Peyer's patch (tissue), 4 donors: ENCODE measurements around the gene LAIR1. TPM values are rescaled to one million over a fixed set of nuclear protein-coding genes. Genes with fewer than 3 reads are reported as not detected.
A peak's percentile ranks its signal among the peaks of the same experiment; 100 is the strongest.

Experiments used
- DNase-seq, 3 donors: peaks; one replicate each; pipeline ENCODE4 v3.0.0-alpha.2; 2017 to 2019
- H3K27ac ChIP-seq, 4 donors: fragments of 200-600 bp; sonication (generic); one replicate each; pipeline ENCODE4 v1.5.1; 2016 to 2019
- H3K27me3 ChIP-seq, 2 donors: fragments of 200-600 bp; sonication (generic); one replicate each; pipeline ENCODE4 v1.5.1; 2019
- H3K36me3 ChIP-seq, 3 donors: fragments of 200-600 bp; sonication (generic); one replicate each; pipeline ENCODE4 v1.5.1; 2016 to 2019
- H3K4me1 ChIP-seq, 4 donors: fragments of 200-600 bp; sonication (generic); one replicate each; pipeline ENCODE4 v1.5.1; 2016 to 2019
- H3K4me3 ChIP-seq, 4 donors: fragments of 200-600 bp; sonication (generic); 1 replicate in 3 of 4; 2 replicates in 1 of 4; pipeline ENCODE4 v1.5.1; 2016 to 2019; ENCODE audit warnings: mild to moderate bottlenecking in 1 of 4
- H3K9me3 ChIP-seq, 4 donors: fragments of 200-600 bp; sonication (generic); one replicate each; pipeline ENCODE4 v1.5.1; 2016 to 2019; ENCODE audit warnings: mild to moderate bottlenecking in 1 of 4
- CTCF ChIP-seq, 6 experiments: fragments of 450-650 bp in 4 of 6; fragments of 200-600 bp in 2 of 6; sonication (generic) in 1 of 6; IDR thresholded peaks; one replicate each; pipeline ENCODE4 v1.5.1; 2017 to 2019; ENCODE audit warnings: antibody characterized with exemption in 6 of 6, mild to moderate bottlenecking in 3 of 6, moderate library complexity in 1 of 6
- POLR2A ChIP-seq, 2 donors: fragments of 450-650 bp; IDR thresholded peaks; one replicate each; pipeline ENCODE4 v1.5.1; 2017; ENCODE audit warnings: antibody characterized with exemption in 2 of 2, mild to moderate bottlenecking in 2 of 2, moderate library complexity in 2 of 2
- total RNA-seq, 4 donors: library from RNA; depleted of rRNA; stranded (reverse); fragments of >200 nt; gene quantifications; one replicate each; pipeline ENCODE4 v1.1.0, GENCODE V29; 2016

LAIR1 gene
- total RNA-seq, 4 donors from 2014 or later = 2.6 to 51.2 (median 10.0) TPM

- TF ChIP-seq CTCF (IDR thresholded peaks at IDR 0.05) = no peak
- TF ChIP-seq POLR2A (IDR thresholded peaks at IDR 0.05) = no peak
- no peak for DNase-seq
- H3K4me3 ChIP-seq = no peak overlapping the region
- no peaks in the 10 kb centered on the region for H3K9me3 ChIP-seq
- no peaks in the 10 kb centered on the region for H3K36me3 ChIP-seq
- H3K4me1 ChIP-seq = no peaks in the 10 kb centered on the region
- no peak overlapping the region for H3K27ac ChIP-seq
- H3K27me3 ChIP-seq = no peaks in the 10 kb centered on the region
Measured at GRCh38 chr19:54343868-54344267, 20.9 kb downstream of the LAIR1 start.

GRCh38 chr19:54341295-54341694 is 23.4 kb downstream of the LAIR1 start:
- DNase-seq = peak in 1 of 3 donors; percentile 30
- H3K27me3 ChIP-seq = no peaks in the 10 kb centered on the region
- no peaks in the 10 kb centered on the region for H3K9me3 ChIP-seq
- H3K36me3 ChIP-seq = no peaks in the 10 kb centered on the region
- H3K27ac ChIP-seq = no peak overlapping the region
- H3K4me3 ChIP-seq = no peak overlapping the region
- no peaks in the 10 kb centered on the region for H3K4me1 ChIP-seq
- no peak for TF ChIP-seq CTCF (IDR thresholded peaks at IDR 0.05)
- TF ChIP-seq POLR2A (IDR thresholded peaks at IDR 0.05) = no peak

DNA sequence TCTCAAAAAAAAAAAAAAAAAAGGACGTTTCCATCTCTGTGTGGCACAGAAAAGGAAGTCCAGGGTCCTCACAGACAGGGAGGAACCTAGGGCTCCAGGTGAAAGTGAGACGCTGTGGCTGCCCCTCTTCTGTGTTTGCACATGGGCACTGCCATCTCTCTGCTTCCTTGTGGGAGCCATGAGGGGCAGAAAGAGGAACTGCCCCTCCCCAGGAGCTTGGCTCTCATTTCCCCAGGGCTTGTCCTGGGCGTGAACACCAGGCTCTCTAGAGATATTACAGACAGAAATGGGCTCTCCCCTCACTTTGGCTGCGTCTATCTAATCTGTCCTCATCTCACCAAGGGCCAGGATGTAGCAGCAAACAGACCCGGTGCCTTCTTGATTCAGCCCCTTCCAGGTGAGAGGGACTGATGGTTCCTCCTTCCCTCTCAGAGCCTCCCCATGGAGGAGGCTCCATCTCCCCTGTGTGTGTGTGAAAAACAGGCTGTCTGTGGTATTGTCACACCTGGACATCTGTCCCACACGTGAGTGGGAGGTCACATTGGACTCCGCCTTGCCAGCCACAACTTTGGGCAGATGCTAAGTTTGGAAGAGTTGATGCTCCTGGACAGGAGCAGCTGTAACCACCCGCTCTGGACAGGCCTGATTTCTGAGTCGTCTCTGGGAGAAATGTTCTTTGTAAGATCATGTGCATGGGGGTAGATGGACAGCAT is 24.9 kb downstream of the LAIR1 start:
- no peaks in the 10 kb centered on the region for H3K36me3 ChIP-seq
- no peaks in the 10 kb centered on the region for H3K27me3 ChIP-seq
- H3K4me3 ChIP-seq = no peak overlapping the region
- H3K9me3 ChIP-seq = no peaks in the 10 kb centered on the region
- TF ChIP-seq CTCF (IDR thresholded peaks at IDR 0.05) (no peak), POLR2A (IDR thresholded peaks at IDR 0.05) (no peak)
- DNase-seq = peak in 2 of 3 donors; percentile 52 to 57
- H3K27ac ChIP-seq = peak overlapping the region in 1 of 4 donors; percentile 69
- no peaks in the 10 kb centered on the region for H3K4me1 ChIP-seq

DNA sequence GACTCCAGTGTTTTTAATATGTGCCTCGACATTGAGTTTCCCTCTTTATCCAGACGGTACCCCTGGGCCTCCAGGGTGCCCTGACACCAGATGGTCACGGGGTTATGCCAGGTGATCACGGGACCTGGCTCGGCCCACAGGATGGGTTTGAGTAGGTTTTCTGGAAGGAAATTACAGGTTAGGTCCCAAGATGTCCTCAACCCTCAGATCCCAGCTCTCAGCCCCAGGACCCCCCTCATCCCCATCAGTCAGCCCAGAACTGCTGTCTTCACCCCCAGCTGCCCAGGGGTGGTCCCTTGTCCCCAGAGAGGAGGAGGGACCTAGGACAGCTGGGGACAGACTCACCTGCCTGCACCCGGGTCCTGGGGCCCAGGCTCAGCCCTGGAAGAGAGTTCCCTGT is 26.2 kb downstream of the LAIR1 start:
- Histone ChIP-seq H3K4me1 (no peaks in the 10 kb centered on the region), H3K36me3 (no peaks in the 10 kb centered on the region), H3K27me3 (no peaks in the 10 kb centered on the region), H3K9me3 (no peaks in the 10 kb centered on the region), H3K4me3 (no peak overlapping the region), H3K27ac (peak overlapping the region in 1 of 4 donors; percentile 69)
- DNase-seq = peak in 1 of 3 donors; percentile 35
- TF ChIP-seq CTCF (IDR thresholded peaks at IDR 0.05) = no peak
- no peak for TF ChIP-seq POLR2A (IDR thresholded peaks at IDR 0.05)

DNA sequence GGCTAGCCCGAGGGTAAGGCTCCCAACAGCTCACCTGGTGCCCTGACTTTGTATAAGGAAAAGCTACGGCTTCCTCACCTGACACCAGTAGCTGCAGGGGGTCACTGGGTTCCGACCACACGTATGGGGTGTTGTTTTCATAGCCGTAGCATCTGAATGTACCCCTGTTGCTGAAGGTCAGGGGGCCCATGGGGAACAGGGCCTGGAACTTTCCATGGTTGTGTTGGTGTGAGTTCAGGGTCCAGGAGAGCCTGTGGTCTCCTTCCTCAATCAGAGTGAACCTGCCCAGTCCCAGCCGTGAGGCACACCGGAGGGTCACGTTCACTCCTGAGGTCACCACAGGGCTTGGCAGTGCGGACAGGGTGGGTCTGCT is 26.9 kb downstream of the LAIR1 start:
- H3K27me3 ChIP-seq = no peaks in the 10 kb centered on the region
- no peaks in the 10 kb centered on the region for H3K4me1 ChIP-seq
- TF ChIP-seq POLR2A (IDR thresholded peaks at IDR 0.05) (no peak), CTCF (IDR thresholded peaks at IDR 0.05) (no peak)
- peak overlapping the region in 1 of 4 donors; percentile 69 for H3K27ac ChIP-seq
- DNase-seq = no peak
- no peaks in the 10 kb centered on the region for H3K9me3 ChIP-seq
- no peaks in the 10 kb centered on the region for H3K36me3 ChIP-seq
- no peak overlapping the region for H3K4me3 ChIP-seq
